HG03066 (cell line): ENCODE results near the gene CT45A1.
A peak's percentile ranks its signal among the peaks of the same experiment; 100 is the strongest.
"Not testable (repeated sequence)": the region's sequence is repeated elsewhere in the genome, so short reads cannot be mapped to it uniquely, and the experiment has no call there.

Experiments used
- ATAC-seq: cut with Tn5 transposase; IDR thresholded peaks from one replicate; pipeline ENCODE4 v1.9.1; 2021; ENCODE audit warnings: low read depth; ENCODE audit not compliant: unreplicated experiment

CT45A1 gene

GRCh38 chrX:135713183-135713689 is at the start of gene CT45A1:
TSS of gene CT45A1 (plus strand) at chrX:135713639. CDS start at chrX:135718941, 5,302 bp downstream.
- ATAC-seq: not testable (repeated sequence)

GRCh38 chrX:135672979-135673378 is 40.5 kb upstream of the CT45A1 start:
- ATAC-seq: not testable (repeated sequence)

GRCh38 chrX:135688137-135688536 is 25.3 kb upstream of the CT45A1 start:
- no peak for ATAC-seq

GRCh38 chrX:135695471-135695870 is 18.0 kb upstream of the CT45A1 start:
- ATAC-seq: no peak

GRCh38 chrX:135697601-135698000 is 15.8 kb upstream of the CT45A1 start:
- ATAC-seq: no peak

GRCh38 chrX:135698924-135699323 is 14.5 kb upstream of the CT45A1 start:
- ATAC-seq: no peak

- no peak for ATAC-seq
Measured at GRCh38 chrX:135707880-135708279, 5.6 kb upstream of the CT45A1 start.

- no peak for ATAC-seq
Measured at GRCh38 chrX:135713795-135714194, 356 bp downstream of the CT45A1 start.

- not testable (repeated sequence) for ATAC-seq
Measured at GRCh38 chrX:135734666-135735065, 21.2 kb downstream of the CT45A1 start.

- no peak for ATAC-seq
Measured at GRCh38 chrX:135737366-135738071, 24.1 kb downstream of the CT45A1 start.

- peak; percentile 88 for ATAC-seq
Measured at GRCh38 chrX:135740681-135741149, 27.3 kb downstream of the CT45A1 start.

- no peak for ATAC-seq
Measured at GRCh38 chrX:135741192-135741715, 27.8 kb downstream of the CT45A1 start.

GRCh38 chrX:135744739-135745138 is 31.3 kb downstream of the CT45A1 start:
- ATAC-seq: not testable (repeated sequence)

GRCh38 chrX:135768091-135768490 is 54.7 kb downstream of the CT45A1 start, which contains the start of gene CT45A3:
TSS of gene CT45A3 (minus strand) at chrX:135768191. CDS start at chrX:135764444, 3,747 bp downstream.
- not testable (repeated sequence) for ATAC-seq
